HG02763 (cell line): ENCODE measurements around the gene PLCD3.
"Not testable (repeated sequence)": the region's sequence is repeated elsewhere in the genome, so short reads cannot be mapped to it uniquely, and the experiment has no call there.

ENCODE experiments used
- ATAC-seq: cut with Tn5 transposase; IDR thresholded peaks from one replicate; pipeline ENCODE4 v1.9.1; 2021; ENCODE audit warnings: mild to moderate bottlenecking, moderate library complexity; ENCODE audit not compliant: unreplicated experiment

Gene PLCD3

GRCh38 chr17:45135192-45135977, 3.1 kb upstream of the PLCD3 start, which contains the start of gene ACBD4:
Gene ACBD4, plus strand, starts transcription at chr17:45135687. Its CDS starts 458 bp downstream, at chr17:45136145.
- ATAC-seq = peak; percentile 80

DNA sequence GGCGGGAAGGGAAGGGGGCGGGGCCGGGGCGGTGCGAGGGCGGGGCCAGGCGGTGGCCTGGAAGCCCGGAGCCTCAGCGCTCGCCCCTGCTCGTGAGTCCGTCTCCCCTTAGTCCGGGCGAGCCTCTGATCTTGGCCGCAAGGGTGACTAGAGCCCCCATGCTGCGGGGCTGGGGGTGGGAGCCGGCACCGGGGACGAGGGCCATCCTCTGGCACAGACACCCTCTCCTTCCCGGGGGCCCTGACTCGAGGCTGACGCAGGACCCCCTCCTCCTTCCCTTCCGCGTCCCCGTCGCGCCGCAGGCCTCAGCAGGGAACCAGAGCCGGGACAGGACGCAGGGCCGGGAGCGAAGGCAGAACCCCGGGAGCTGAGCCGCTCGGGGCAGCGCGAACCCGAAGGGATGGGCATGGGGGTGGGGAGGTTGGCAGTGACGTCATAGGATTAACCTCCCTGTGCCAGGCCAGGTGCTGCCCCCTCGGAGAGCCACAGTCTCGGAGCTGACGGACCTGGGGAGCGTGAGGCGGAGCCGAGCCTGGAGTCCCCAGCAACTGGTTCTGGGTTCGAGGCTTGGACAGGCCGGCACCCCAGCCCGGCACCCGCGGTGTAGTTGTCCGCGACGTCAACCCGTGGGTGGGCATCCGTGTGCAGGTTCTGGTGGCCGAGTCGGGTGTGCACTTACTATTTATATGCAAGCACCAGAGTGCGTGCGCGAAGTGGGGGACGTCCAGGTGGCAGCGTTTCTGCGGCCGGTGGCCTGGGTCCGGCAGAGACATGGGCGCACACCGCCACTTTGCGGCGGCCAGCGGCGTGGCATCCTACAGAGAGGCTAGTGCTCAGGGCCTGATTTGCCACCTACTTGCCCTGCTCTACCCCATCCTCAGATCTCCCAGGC, 503 bp upstream of the PLCD3 start:
- ATAC-seq = no peak

DNA sequence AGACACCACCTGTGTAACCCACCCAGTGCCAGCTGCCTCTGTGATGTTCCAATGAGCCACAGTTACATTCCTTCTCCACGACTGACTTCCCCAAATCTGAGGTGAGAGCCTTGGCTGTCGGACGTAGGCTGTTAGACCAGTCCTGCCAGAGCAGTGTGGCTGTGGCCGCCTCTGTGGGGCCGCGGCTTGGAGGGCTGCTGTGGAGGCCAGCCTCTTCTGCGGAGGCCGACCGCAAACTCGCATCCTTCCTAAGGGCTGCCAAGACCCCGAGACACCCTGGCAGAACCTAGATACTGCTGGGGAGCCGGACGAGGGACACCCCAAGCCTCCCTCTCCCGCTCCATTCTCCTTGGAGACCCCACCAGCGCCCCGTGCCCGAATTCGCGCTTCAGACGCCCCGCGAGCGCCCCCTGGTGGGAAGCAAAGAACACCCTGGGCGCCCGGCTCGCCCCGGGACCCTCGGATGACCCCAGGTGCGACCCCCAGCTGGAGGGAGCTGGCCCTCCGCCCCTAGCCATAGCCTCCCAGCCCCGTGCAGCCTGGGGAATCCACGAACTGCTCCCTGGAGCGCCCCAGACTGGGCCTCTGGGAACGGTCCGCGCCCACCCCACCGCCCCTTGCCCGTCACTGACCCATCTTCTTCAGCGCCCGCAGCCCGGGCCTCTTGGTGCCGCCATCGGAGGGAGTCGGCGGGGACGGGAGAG, 547 bp downstream of the PLCD3 start:
- no peak for ATAC-seq

DNA sequence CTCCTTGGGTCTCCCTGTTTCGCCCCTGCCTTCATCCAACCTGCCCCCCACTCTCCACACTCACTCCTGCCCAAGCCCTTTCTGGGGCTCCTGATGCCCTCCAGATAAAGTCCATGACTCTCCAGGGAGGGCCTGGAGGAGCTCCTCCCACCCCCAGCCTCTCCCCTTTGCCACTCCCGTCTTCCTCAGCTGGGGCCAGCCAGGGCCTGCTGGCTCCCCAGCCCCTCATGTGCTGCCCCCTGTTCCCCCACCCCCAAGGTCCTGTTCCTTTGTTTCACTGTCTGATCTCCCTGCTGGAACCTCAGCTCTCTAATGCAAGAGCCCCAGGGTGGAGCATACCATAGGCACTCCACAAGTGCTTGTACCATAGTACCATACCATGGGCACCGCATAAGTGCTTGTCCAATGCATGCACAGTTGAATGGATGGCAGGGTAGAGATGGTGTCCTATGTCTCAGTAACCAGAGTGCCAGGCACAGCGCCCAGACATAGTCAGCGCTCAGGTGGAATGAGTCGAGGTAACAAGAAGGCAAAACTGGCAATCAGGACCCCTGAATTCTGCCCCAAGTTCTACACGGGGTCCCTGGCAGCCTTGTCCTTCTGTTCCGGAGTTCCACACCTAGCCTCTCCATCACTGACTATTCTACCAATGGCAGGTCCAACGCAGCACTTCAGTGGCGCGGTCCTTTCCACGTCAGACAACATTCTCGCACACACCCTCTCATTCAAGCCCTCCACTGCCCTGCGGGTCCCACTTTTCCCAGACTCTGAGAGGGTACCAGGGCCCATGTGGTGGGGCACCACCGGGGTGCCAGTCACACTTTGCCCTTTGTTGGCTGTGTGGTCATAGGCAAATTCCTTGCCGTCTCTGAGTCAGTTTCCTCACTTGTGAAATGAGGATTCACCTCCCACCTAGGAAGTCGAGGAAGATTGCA, 1.4 kb downstream of the PLCD3 start:
- no peak for ATAC-seq

DNA sequence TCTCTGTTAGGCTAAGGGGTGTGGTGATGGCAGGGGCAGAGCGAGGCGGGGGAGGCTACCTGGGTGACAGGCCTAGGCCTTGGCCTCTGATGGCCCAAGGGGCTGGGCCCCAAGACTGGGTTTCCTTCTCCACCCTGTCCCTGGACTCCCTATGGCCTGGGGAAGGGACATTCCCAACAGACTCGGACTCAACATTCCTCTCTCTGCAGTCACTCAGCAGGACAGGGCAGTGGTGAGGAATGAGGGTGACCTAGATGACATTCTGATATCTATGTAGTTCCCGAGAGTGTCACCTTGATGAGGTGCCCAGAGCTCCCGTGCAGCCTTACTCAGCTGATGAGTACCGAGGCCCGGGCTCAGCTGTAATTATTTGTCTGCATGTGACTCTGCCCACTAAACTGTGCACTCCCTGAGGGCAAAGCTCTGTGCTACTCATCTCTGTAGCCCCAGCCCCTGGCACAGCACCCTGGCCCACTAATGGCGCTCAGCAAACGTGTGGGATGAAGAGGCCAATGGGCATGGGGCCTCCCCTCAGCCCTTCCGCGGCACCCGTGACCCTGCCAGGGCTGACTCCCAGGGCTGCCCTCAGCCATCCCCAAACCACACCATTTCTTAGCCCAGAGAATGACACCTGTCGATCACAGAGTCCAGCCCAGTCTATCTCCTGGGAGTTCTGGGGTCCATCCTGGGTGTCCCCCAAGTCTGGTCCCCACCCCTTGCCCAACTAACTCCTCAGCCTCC, 2.2 kb downstream of the PLCD3 start:
- ATAC-seq = no peak

DNA sequence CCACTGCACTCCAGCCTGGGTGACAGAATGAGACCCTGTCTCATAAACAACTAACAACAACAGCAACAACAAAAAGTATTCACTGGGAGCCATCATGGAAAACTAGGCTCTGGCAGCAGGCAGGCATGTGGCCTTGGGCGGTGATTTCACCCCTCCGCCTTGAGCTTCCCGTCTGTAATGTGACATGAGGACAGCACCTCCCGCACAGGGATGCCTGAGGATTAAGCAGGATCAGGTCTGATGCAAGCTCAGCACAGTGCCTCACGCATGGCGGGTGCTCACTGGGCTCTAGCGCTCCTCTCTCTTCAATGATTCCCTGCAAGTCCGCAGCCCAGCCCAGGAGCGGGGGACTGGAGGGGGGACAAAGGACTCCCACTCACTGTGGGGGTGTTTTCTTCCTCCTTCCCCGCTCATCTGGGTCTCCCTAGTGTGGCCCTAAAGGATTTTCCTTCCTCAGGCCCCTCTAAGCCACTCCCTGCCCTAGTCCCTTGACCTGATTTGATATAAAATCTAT, 2.8 kb downstream of the PLCD3 start:
- ATAC-seq = no peak

- no peak for ATAC-seq
These were observed 3.3 kb downstream of the PLCD3 start for GRCh38 chr17:45128989-45129388.

DNA sequence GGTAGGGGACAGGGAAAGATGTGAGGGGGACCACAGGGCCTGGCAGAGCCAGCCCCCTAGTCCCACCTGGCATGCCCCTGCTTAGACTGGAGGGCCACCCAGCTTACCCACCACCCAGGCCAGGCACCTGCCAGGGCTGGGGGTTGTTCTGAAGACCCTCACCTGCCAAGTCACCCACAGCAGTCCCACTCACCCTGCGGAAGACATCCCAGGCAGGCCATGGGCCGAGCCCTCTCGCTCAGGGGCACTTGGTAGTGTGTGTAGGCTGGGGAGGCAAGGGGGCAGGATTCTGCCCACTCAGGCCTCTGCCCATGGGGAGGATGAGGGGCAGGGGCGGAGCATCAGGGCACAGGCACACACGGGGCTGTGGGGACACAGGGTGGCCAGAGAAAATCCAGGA, 4.0 kb downstream of the PLCD3 start:
- no peak for ATAC-seq

- ATAC-seq = no peak
These were observed 4.6 kb downstream of the PLCD3 start for GRCh38 chr17:45127548-45128300.

GRCh38 chr17:45127207-45127547, 5.1 kb downstream of the PLCD3 start:
- no peak for ATAC-seq

GRCh38 chr17:45125509-45125908, 6.8 kb downstream of the PLCD3 start:
- ATAC-seq = no peak

- ATAC-seq = not testable (repeated sequence)
These were observed 7.6 kb downstream of the PLCD3 start for GRCh38 chr17:45124797-45125122.

GRCh38 chr17:45123930-45124796, 8.2 kb downstream of the PLCD3 start:
- ATAC-seq = no peak

DNA sequence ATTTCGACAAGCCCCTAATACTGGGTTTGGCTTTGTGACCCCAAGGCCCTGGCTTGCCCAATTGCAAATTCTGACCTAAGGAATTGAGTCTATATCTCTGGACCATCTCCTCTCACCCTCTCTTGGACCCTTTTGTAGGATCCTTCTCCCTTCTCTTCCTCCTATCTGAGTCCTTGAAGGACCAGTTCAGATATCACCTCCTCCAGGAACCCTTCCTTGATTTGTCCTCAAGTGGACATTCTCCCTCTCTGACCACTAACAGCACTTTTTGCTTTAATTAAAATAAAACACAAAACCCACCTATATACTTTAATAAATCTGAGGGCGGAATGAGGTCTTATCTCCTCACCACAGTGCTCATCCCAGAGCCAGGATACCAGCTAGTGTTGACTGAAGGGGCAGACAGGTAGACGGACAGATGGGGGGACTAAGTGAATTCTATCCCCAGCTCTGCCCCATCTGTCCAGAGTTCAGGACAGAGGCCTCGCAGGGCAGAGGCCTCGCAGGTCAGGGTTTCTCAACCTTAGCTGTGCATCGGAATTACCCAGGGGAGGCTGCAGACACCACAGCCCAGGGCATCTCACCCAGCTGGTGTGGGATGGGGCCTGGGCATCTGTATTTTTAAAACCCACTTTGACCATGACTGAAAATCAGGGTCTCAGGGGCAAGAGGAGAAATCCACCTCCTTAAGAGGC, 9.1 kb downstream of the PLCD3 start:
- no peak for ATAC-seq

DNA sequence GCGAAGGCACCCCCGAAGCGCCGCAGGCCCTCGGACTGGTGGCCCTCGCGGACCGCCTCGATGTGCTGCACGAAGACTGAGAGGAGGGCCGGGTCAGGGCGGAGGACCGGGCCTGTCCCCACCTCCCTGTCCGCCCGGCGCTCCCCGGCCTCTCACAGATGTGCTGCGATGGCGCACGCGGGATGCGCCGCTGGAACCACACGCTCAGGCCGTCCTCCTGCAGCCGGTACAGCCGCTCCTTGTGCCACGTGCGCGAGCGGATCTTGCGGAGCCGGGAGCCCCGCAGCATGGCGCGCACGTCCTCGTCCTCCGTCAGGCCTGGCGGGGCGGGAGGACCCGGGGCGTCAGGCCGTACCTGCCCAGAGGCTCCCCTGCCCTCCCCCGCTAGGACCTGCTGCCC, 11.3 kb downstream of the PLCD3 start:
- no peak for ATAC-seq

DNA sequence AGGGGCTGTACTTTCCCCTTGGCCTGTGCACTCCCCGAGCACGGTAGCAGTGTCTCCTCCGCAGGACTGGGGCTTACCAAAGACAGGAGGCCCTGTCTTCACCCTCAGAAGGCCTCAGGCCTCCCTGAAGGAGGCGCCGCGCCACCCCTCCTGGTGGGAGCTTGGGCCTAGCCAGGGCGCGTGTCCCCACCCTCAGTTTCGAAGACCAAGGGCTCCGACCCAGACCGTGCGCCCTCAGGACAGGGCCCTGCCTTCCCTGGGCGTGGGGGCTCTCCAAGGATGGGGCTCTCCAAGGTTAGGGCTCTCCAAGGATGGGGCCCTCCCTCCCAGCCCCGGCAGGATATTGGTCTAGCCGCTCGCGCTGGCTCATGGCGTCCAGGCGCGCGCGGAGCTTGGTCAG, 11.8 kb downstream of the PLCD3 start:
- no peak for ATAC-seq

- ATAC-seq = no peak
These were observed 12.4 kb downstream of the PLCD3 start for GRCh38 chr17:45119964-45120363.
